GM18519 (cell line): Measurements from ENCODE around the gene STAC2.

Experiments used
- ATAC-seq: cut with Tn5 transposase; IDR thresholded peaks from one replicate; pipeline ENCODE4 v1.9.1; 2021; ENCODE audit warnings: mild to moderate bottlenecking, moderate library complexity; ENCODE audit not compliant: unreplicated experiment, low FRiP score

Gene STAC2

GRCh38 chr17:39212841-39213480 lies 12.8 kb downstream of the STAC2 start:
- no peak for ATAC-seq

GRCh38 chr17:39212195-39212810 lies 13.4 kb downstream of the STAC2 start:
- no peak for ATAC-seq

DNA sequence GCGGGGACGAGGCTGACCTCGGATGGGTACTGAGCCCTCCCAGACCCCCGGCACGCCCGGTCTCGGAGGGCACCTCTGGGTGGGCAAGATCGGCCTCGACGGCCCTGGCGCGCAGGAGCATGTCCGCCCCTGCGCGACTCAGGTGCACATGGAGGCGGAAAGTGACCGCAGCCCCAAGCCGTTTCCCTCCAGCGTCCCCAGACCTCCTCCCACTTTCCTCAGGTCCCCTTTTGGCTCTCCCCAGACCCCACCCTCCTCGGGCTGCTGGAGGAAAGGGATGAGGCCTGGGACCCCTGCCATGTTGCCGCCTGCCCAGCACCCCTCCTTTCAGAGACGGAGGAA lies 15.7 kb downstream of the STAC2 start:
- no peak for ATAC-seq

DNA sequence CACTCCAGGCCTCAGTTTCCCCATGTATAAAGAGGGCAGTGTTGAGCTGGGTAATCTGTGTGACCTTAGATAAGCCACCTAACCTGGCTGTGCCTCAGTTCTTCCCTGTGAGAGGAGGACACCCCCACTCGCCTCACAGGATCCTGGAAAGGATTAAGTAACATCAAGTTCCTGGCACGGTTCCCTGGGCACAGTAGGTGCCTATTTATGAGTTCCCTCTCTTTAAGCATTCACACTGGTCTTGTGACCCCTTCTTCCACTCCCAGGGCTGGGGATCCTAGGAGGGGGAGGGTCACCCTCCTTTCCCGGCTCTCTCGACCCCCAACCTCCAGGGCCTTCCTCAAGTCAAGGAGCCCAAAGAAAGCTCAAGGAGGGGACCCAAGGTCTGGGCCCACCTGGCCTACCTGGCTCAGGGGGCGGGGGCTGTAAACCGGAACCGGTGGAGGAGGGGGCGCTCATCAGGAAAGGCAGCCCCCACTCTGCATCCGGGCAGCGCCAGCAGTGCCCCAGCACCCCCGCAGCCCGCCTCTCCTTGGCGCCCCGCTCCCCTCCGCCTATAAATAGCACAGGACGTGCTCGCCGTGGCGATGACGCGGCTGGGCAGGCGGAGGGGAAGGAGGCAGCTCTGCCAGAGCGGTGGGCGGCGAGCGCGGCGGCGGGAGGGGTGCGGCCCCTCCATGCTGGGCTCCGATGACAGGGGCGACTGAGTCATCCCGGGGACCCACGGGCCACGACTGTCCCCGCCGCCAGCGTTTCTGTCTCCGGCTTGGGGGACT lies 16.2 kb downstream of the STAC2 start:
- ATAC-seq, result no peak

GRCh38 chr17:39208893-39209292 lies 16.9 kb downstream of the STAC2 start:
- no peak for ATAC-seq

- ATAC-seq, result no peak
Measured at GRCh38 chr17:39208136-39208535, 17.6 kb downstream of the STAC2 start.

GRCh38 chr17:39205112-39205526 lies 20.6 kb downstream of the STAC2 start:
- no peak for ATAC-seq

- no peak for ATAC-seq
Measured at GRCh38 chr17:39204245-39204644, 21.5 kb downstream of the STAC2 start.

DNA sequence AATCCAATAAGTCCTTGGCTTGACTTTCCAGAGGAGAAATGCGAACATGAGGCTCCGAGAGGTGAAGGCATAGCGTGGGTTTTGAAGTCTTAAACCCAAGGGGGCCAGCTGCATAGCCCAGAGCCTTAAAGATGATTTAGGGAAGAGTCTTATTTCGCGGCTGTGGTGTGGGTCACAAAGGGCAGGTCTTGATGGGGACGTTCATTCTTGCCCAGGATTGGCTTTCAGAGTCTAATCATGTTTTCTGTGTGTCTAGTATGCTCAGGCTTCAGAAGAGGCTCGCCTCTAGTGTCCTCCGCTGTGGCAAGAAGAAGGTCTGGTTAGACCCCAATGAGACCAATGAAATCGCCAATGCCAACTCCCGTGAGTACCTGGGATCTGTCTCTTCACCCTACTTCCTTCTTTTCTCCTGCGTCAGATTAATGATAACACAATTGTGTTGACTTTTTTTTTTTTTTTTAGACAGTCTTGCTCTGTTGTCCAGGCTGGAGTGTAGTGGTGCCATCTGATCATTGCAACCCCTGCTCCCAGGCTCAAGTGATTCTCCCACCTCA lies 24.7 kb downstream of the STAC2 start:
- no peak for ATAC-seq

- ATAC-seq, result peak; percentile 30
Measured at GRCh38 chr17:39200070-39200879, 25.5 kb downstream of the STAC2 start, which contains the start of gene RPL19. TSS of gene RPL19 (plus strand) at chr17:39200283. CDS start at chr17:39200345, 62 bp downstream.

DNA sequence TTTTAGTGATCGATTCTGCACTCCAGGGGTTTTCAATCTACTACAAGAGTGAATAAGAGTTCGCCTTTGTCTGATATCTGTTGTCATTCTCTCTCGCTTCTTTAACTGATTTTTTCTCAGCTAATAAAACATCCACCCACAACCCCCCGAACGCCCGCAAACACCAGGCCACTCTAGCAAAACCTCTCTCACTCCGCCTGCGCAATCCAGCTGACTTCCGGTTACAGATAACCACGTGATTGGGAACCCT lies 26.0 kb downstream of the STAC2 start:
- ATAC-seq, result peak; percentile 36

DNA sequence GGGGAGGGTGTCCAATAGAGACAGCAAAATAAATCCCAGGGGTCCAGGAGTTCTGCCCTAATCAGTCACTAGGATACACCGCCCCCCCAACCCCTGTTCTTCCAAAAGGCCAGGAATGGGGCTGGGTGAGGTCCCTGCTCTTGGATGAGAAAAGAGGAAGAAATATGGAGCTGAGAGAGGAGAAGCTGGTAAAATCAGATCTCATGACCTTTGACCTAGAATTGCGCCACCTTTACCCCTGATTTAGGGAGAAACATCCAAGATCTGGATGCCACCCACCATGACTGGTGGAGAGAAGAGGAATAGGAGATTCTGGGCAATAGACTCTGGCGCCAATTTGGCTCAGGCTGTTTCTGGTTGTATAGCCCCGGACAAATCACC lies 27.6 kb downstream of the STAC2 start:
- ATAC-seq, result no peak

DNA sequence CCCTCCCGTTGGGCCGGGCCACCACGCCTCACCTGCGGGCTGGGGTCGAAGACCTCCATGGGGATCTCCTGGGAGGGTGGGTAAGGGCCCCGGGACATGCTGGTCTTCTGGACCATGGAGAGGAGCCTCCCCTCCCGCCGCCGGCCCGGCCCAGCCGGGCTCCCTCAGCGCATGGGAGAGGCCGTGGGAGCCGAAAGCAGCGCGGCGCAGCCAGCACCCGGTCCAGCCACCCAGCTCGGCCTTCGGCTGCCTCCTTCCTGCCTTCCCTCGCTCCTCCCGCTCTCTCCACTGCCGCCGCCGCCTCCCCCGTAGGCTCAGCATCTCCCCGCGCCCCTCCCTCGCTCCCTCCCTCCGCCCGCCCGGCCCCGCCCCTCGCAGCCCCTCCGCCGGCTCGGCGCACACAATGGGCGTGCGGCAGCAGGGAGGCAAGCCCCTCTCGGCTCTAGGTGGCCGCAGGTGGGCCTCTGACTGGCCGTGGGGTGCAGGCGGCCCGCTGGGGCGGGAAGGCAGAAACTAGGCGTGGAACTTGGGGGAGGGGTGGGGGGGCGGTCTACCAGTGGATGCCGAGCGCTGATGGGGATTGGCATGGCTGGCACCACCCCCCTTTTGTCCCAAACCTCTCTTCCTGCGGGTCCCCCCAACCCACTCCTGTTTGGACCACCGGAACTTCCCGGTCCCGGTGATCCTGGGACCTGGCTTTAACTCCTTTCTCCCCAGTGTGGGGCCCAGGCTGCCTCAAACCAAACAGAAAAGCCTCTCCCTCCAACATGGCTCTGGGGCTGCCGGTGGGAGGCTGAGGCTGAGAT lies 28.2 kb downstream of the STAC2 start, which contains the start of gene CACNB1:
Gene CACNB1 (minus strand): TSS at position 290 of the 806 bp plus-strand sequence. CDS start 174 bp downstream, at position 116.
- ATAC-seq, result no peak

- ATAC-seq, result no peak
Measured at GRCh38 chr17:39196808-39197291, 28.9 kb downstream of the STAC2 start.

- no peak for ATAC-seq
Measured at GRCh38 chr17:39196241-39196807, 29.4 kb downstream of the STAC2 start.

- ATAC-seq, result no peak
Measured at GRCh38 chr17:39195568-39196160, 30.1 kb downstream of the STAC2 start.

DNA sequence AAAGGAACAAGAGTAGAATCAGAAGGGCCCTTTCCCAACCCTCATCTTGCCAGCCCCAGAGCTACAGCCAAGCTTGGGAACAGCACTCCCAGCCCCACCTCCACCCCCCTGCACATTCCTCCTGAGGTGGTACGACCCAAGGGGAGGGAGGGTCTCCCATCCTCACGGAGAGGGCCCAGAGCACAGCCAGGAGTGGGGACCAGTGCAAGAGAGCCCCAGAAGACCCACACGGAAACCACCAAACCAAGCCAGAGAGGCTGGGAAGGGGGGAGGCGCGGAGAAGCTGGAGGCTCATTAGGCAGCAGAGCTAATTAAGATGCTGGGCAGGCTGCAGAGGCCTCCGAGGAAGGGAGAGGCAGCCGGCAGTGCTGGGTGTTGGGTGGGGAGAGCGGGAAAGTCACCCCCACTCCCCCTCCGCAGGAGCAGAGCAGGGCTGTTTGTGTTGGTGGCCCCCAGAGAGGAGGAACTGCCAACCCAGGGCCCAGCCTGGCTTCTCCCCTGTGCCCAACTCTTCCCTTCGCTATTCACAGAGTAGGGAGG lies 30.7 kb downstream of the STAC2 start:
- no peak for ATAC-seq

DNA sequence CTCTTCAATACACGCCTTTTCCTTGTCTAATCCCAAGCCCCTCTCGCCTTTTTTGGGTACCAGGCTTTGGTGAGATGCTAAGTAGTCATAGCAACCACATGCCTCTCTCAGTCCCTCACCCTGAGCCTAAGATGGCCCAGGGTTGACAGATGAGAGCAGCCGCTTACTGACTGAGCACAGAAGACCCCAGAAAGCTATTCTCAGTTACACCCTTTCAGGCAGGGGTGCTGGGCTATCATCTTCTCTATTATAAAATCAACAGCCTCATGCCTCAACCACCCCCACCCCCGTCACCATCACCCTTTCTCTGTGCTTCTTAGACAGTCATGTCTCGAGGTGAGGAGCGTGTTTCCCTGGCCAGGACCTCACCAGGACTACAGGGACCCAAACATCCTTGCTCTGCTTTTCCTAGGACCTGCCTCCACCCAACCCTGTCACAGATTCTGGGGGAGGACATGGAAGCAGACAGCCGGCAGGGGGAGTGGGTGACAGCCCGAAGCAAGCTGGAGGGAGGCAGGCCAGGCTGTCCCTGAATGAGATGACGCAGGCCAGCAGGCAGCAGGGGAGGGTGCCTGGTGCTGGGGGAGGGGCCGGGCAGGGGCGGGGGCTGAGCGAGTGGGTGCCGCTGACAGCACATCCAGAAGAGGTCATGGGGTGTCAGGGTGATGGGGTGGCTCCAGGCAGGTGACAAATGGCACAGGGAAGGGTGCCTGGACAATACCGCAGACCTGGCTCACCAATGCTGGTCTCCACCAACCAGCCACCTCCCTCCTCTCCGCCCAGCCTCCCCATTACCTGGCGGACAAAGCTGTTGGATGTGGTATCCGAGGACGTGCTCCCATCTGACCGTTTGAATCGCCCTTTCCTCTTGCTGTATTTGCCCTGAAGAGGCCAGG lies 31.4 kb downstream of the STAC2 start:
- ATAC-seq, result no peak
